HepG2 (cell line): ENCODE results near the gene ATP6V0E1. TPM values are rescaled to one million over a fixed set of nuclear protein-coding genes. Genes with fewer than 3 reads are reported as not detected.
A peak's percentile ranks its signal among the peaks of the same experiment; 100 is the strongest.

Experiments used
- ATAC-seq: fragments of 200-7000 bp; cut with Tn5 transposase; 3 replicates; pipeline ENCODE4 v1.9.1; 2020; ENCODE audit warnings: mild to moderate bottlenecking, moderate library complexity
- BruUV-seq: library from RNA; stranded (reverse); fragments of 400-500 nt; replicated peaks from 2 replicates; lab custom pipeline; 2021; lab: Mats Ljungman, UMichigan
- CTCF ChIA-PET: fragments of 300-600 bp; formaldehyde crosslinking; extraction: SDS; loops from one replicate; lab custom pipeline; 2021; ENCODE audit warnings: low total read pairs, inconsistent platforms, low intra/inter-chr PET ratio; lab: Yijun Ruan, JAX
- POLR2A ChIA-PET: fragments of 350-600 bp; sonication (Branson Sonifier 250); formaldehyde crosslinking; loops from one replicate; lab custom pipeline; 2020; ENCODE audit warnings: antibody characterized with exemption, inconsistent platforms; lab: Yijun Ruan, JAX
- DNase-seq: peaks from one replicate; pipeline ENCODE4 v3.0.0-alpha.2; 2015; ENCODE audit warnings: low spot score
- FAIRE-seq: peaks from 3 replicates; lab custom pipeline; 2011; peaks lifted over from hg19 to GRCh38; lab: Jason Lieb, UNC
- H2AFZ ChIP-seq: one replicate; pipeline ENCODE4 v1.6.1; 2011; ENCODE audit warnings: low read length, inconsistent platforms
- H3K27ac ChIP-seq: fragments of 300-600 bp; 3 replicates; pipeline ENCODE4 v1.8.0; 2011; ENCODE audit warnings: mixed run types, mild to moderate bottlenecking, mixed read lengths, low read length, inconsistent platforms; ENCODE audit not compliant: insufficient read depth; ENCODE audit errors: extremely low read length
- H3K27me3 ChIP-seq, 2 experiments: fragments of 200-600 bp in 1 of 2; 2 replicates in 1 of 2; 3 replicates in 1 of 2; pipeline versions ENCODE4 v1.6.0 to v1.8.0; 2011; ENCODE audit warnings: low read length in 2 of 2, mild to moderate bottlenecking in 2 of 2, moderate library complexity in 2 of 2, inconsistent platforms in 1 of 2; ENCODE audit not compliant: insufficient read depth in 2 of 2, control insufficient read depth in 1 of 2
- H3K36me3 ChIP-seq, 2 experiments: fragments of 200-600 bp in 1 of 2; replicated peaks in 1 of 2; 2 replicates in 1 of 2; 3 replicates in 1 of 2; pipeline versions ENCODE4 v1.5.1 to v1.8.0; 2011; ENCODE audit warnings: low read length in 2 of 2, inconsistent platforms in 1 of 2; ENCODE audit not compliant: insufficient read depth in 2 of 2, control insufficient read depth in 1 of 2
- H3K4me1 ChIP-seq: 2 replicates; pipeline ENCODE4 v1.5.1; 2012; ENCODE audit warnings: low read length, inconsistent platforms; ENCODE audit not compliant: insufficient read depth
- H3K4me2 ChIP-seq: 2 replicates; pipeline ENCODE4 v1.6.0; 2011; ENCODE audit warnings: low read depth, low read length, inconsistent platforms
- H3K4me3 ChIP-seq, 3 experiments: fragments of 200-600 bp in 1 of 3; sonication (generic), shearing (Covaris generic) in 1 of 3; replicated peaks in 1 of 3; 2 replicates each; pipeline ENCODE4 v1.5.1; 2011 to 2016; ENCODE audit warnings: low read length in 3 of 3, inconsistent platforms in 2 of 3, low read depth in 2 of 3, mild to moderate bottlenecking in 2 of 3, control low read depth in 1 of 3, mixed read lengths in 1 of 3; ENCODE audit not compliant: insufficient read depth in 1 of 3
- H3K79me2 ChIP-seq: one replicate; pipeline ENCODE4 v1.6.1; 2011; ENCODE audit warnings: low read length, inconsistent platforms; ENCODE audit not compliant: insufficient read depth
- H3K9ac ChIP-seq: 2 replicates; pipeline ENCODE4 v1.6.0; 2011; ENCODE audit warnings: mild to moderate bottlenecking, low read depth, low read length, inconsistent platforms; ENCODE audit not compliant: insufficient read depth
- H3K9me3 ChIP-seq: 2 replicates; pipeline ENCODE4 v1.5.1; 2012; ENCODE audit warnings: mild to moderate bottlenecking, low read length
- H4K20me1 ChIP-seq: 2 replicates; pipeline ENCODE4 v1.6.0; 2011; ENCODE audit warnings: inconsistent platforms, mild to moderate bottlenecking, low read length, moderate library complexity; ENCODE audit not compliant: insufficient read depth
- RBM22 ChIP-seq: fragments of 200-400 bp; formaldehyde crosslinking; optimal IDR thresholded peaks from 2 replicates; pipeline ENCODE3; 2017; ENCODE audit warnings: mild to moderate bottlenecking, low read length, moderate library complexity
- RCOR2 ChIP-seq: IDR thresholded peaks from 2 replicates; pipeline ENCODE4 v1.6.1; 2016; ENCODE audit warnings: missing biosample characterization, missing genetic modification reagents
- TFE3 ChIP-seq: IDR thresholded peaks from 2 replicates; pipeline ENCODE4 v1.6.1; 2016
- TRIM22 ChIP-seq: fragments of 450-650 bp; IDR thresholded peaks from 2 replicates; pipeline ENCODE4 v1.6.1; 2017
- ZFP91 ChIP-seq: sonication (generic); formaldehyde crosslinking; IDR thresholded peaks from 2 replicates; pipeline ENCODE4 v1.9.0; 2022; ENCODE audit warnings: missing genetic modification reagents, mild to moderate bottlenecking, borderline replicate concordance
- ZNF33A ChIP-seq: sonication (generic); formaldehyde crosslinking; IDR thresholded peaks from 2 replicates; pipeline ENCODE4 v1.5.1; 2020; ENCODE audit warnings: missing genetic modification reagents, mild to moderate bottlenecking, moderate library complexity, borderline replicate concordance
- ZNF629 ChIP-seq: sonication (generic); formaldehyde crosslinking; conservative IDR thresholded peaks from 2 replicates; pipeline ENCODE4 v1.5.0; 2020; ENCODE audit warnings: missing genetic modification reagents
- ZNF670 ChIP-seq: sonication (generic); formaldehyde crosslinking; IDR thresholded peaks from 2 replicates; pipeline ENCODE4 v1.8.0; 2022; ENCODE audit warnings: mild to moderate bottlenecking, missing genetic modification reagents, borderline replicate concordance
- ZNF790 ChIP-seq: sonication (generic); formaldehyde crosslinking; IDR thresholded peaks from 2 replicates; pipeline ENCODE4 v1.8.0; 2022; ENCODE audit warnings: missing genetic modification reagents, mild to moderate bottlenecking, borderline replicate concordance
- WGBS: methylation state at CpG from one replicate; pipeline ENCODE4 v1.1.6; 2017; ENCODE audit warnings: low lambda C conversion rate; 5-methylcytosine and 5-hydroxymethylcytosine counted together
- in situ Hi-C: cut with HindIII; loops from 2 replicates; pipeline ENCODE4 v1.10.0; 2017; ENCODE audit warnings: low pct_unique_long_range_greater_than_20kb; ENCODE audit not compliant: extremely low pct_ligation_motif_present
- intact Hi-C: fragments of 100-400 bp; cut with micrococcal nuclease; formaldehyde crosslinking; loops from one replicate; pipeline ENCODE4 v1.10.0; 2022; ENCODE audit not compliant: unreplicated experiment
- polyA plus RNA-seq, 8 experiments: library from polyadenylated mRNA; depleted of rRNA in 3 of 8; stranded (reverse) in 7 of 8; unstranded in 1 of 8; fragments of >200 nt; fragmentation: Illumina TruSeq in 4 of 8; extraction: Trizol in 4 of 8; gene quantifications; 2 replicates each; pipeline versions ENCODE4 v1.2.1 to v1.2.3, GENCODE V29; 2011 to 2016; ENCODE audit warnings: low read depth in 4 of 8, missing spikeins in 1 of 8, mixed read lengths in 1 of 8; ENCODE audit not compliant: insufficient read depth in 1 of 8
- total RNA-seq, 5 experiments: library from RNA; depleted of rRNA; stranded (reverse); fragments of >200 nt; fragmentation: Illumina TruSeq; extraction: Trizol; gene quantifications; 2 replicates each; pipeline ENCODE4 v1.2.3, GENCODE V29; 2016; ENCODE audit warnings: low read depth in 1 of 5

ATP6V0E1 gene
- total and polyA plus RNA-seq, 2 of the 13 experiments (the other 11 are each of a cell fraction or from before 2014, with no cell fraction given), result 143 to 215 TPM

- H3K9ac ChIP-seq, result no peak overlapping the region
- H3K27ac ChIP-seq, result no peak overlapping the region
- no peak for ATAC-seq
- BruUV-seq, result no TSS peak
- no peak for FAIRE-seq
- no peaks in the 10 kb centered on the region for H4K20me1 ChIP-seq
- no peaks in the 10 kb centered on the region for H3K4me1 ChIP-seq
- intact Hi-C loops (no loop called here), in situ Hi-C loops (no loop called here)
- ChIA-PET POLR2A (no interaction called here), CTCF (no interaction called here)
- no peak overlapping the region for H2AFZ ChIP-seq
- H3K9me3 ChIP-seq, result no peaks in the 10 kb centered on the region
- TF ChIP-seq ZNF629, result peak; percentile 69
- peak; percentile 46 for TF ChIP-seq RBM22
- TF ChIP-seq TFE3 (CRISPR knock-in tag), result no peak
- no peak for TF ChIP-seq ZNF33A (CRISPR knock-in tag)
- WGBS, result 91% methylated on average over 18 of the region's 18 CpGs
- H3K27me3 ChIP-seq, result no peaks in the 10 kb centered on the region
- no peak overlapping the region for H3K4me3 ChIP-seq
- no peaks in the 10 kb centered on the region for H3K79me2 ChIP-seq
- H3K36me3 ChIP-seq, result peaks cover 23 to 65% of the 10 kb centered on the region in 2 experiments
- no peak overlapping the region for H3K4me2 ChIP-seq
- DNase-seq, result no peak
Measured at GRCh38 chr5:172943283-172943841, 40.2 kb upstream of the ATP6V0E1 start.

GRCh38 chr5:172943906-172944305 lies 39.7 kb upstream of the ATP6V0E1 start:
- in situ Hi-C loops (no loop called here), intact Hi-C loops (no loop called here)
- Histone ChIP-seq H3K9ac (no peak overlapping the region), H3K9me3 (no peaks in the 10 kb centered on the region), H3K4me1 (no peaks in the 10 kb centered on the region), H3K4me3 (no peak overlapping the region), H3K4me2 (no peak overlapping the region), H3K27ac (no peak overlapping the region), H4K20me1 (no peaks in the 10 kb centered on the region), H3K79me2 (no peaks in the 10 kb centered on the region), H3K27me3 (no peaks in the 10 kb centered on the region), H3K36me3 (peaks cover 23 to 65% of the 10 kb centered on the region in 2 experiments), H2AFZ (no peak overlapping the region)
- FAIRE-seq (no peak), DNase-seq (no peak), ATAC-seq (no peak)
- TF ChIP-seq ZFP91 (no peak), ZNF790 (CRISPR knock-in tag) (no peak), RCOR2 (CRISPR knock-in tag) (no peak), TRIM22 (no peak), ZNF670 (CRISPR knock-in tag) (no peak)
- 98% methylated on average over 8 of the region's 8 CpGs for WGBS
- CTCF ChIA-PET, result no interaction called here
- no TSS peak for BruUV-seq
- POLR2A ChIA-PET, result no interaction called here
